Measurements from ENCODE around the gene BAG5. TPM values are rescaled to one million over a fixed set of nuclear protein-coding genes. Genes with fewer than 3 reads are reported as not detected.

BAG5 gene
- total RNA-seq, 1 donor from 2014 or later: 28.8 TPM

GRCh38 chr14:103510724-103511693 is 51.4 kb downstream of the BAG5 start:
- H3K4me3 Mint-ChIP-seq: no peak overlapping the region
- POLR2A ChIA-PET: interaction anchor here (0.6 kb wide), 1 partner anchor 88 kb away, joined by 3 read pairs; no protein-coding TSS in a partner anchor
- H3K27ac Mint-ChIP-seq: no peak overlapping the region

GRCh38 chr14:103509864-103510723 is 52.4 kb downstream of the BAG5 start:
- TF ChIP-seq, protein P1, sequence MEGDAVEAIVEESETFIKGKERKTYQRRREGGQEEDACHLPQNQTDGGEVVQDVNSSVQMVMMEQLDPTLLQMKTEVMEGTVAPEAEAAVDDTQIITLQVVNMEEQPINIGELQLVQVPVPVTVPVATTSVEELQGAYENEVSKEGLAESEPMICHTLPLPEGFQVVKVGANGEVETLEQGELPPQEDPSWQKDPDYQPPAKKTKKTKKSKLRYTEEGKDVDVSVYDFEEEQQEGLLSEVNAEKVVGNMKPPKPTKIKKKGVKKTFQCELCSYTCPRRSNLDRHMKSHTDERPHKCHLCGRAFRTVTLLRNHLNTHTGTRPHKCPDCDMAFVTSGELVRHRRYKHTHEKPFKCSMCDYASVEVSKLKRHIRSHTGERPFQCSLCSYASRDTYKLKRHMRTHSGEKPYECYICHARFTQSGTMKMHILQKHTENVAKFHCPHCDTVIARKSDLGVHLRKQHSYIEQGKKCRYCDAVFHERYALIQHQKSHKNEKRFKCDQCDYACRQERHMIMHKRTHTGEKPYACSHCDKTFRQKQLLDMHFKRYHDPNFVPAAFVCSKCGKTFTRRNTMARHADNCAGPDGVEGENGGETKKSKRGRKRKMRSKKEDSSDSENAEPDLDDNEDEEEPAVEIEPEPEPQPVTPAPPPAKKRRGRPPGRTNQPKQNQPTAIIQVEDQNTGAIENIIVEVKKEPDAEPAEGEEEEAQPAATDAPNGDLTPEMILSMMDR (IDR thresholded peaks at IDR 0.05): no peak
- peaks cover 32% of the 10 kb centered on the region for H3K36me3 Mint-ChIP-seq (ENCODE audit: low read depth)
- no peak overlapping the region for H3K4me3 Mint-ChIP-seq
- H3K4me1 Mint-ChIP-seq: peaks cover 3% of the 10 kb centered on the region
- H3K9me3 Mint-ChIP-seq: no peaks in the 10 kb centered on the region
- ATAC-seq (ENCODE audit: low read depth): no peak
- POLR2A ChIA-PET: interaction anchor here (0.6 kb wide), 1 partner anchor 87 kb away, joined by 3 read pairs; no protein-coding TSS in a partner anchor
- intact Hi-C loops (cut with micrococcal nuclease): no loop called here
- H3K27me3 Mint-ChIP-seq: no peaks in the 10 kb centered on the region
- H3K27ac Mint-ChIP-seq: peak overlapping the region; percentile 6
- CTCF ChIA-PET: no interaction called here
- no peak for DNase-seq

More at GRCh38 chr14:103510724-103511693, 51.4 kb downstream of the BAG5 start:
- CTCF ChIA-PET: no interaction called here
- TF ChIP-seq, protein P1 (IDR thresholded peaks at IDR 0.05): no peak
- intact Hi-C loops (cut with micrococcal nuclease): no loop called here
- H3K4me1 Mint-ChIP-seq: peaks cover 3% of the 10 kb centered on the region
- ATAC-seq (ENCODE audit: low read depth) (no peak), DNase-seq (no peak)
- H3K27me3 Mint-ChIP-seq: no peaks in the 10 kb centered on the region
- no peaks in the 10 kb centered on the region for H3K9me3 Mint-ChIP-seq
- H3K36me3 Mint-ChIP-seq (ENCODE audit: low read depth): peaks cover 25% of the 10 kb centered on the region

DNA sequence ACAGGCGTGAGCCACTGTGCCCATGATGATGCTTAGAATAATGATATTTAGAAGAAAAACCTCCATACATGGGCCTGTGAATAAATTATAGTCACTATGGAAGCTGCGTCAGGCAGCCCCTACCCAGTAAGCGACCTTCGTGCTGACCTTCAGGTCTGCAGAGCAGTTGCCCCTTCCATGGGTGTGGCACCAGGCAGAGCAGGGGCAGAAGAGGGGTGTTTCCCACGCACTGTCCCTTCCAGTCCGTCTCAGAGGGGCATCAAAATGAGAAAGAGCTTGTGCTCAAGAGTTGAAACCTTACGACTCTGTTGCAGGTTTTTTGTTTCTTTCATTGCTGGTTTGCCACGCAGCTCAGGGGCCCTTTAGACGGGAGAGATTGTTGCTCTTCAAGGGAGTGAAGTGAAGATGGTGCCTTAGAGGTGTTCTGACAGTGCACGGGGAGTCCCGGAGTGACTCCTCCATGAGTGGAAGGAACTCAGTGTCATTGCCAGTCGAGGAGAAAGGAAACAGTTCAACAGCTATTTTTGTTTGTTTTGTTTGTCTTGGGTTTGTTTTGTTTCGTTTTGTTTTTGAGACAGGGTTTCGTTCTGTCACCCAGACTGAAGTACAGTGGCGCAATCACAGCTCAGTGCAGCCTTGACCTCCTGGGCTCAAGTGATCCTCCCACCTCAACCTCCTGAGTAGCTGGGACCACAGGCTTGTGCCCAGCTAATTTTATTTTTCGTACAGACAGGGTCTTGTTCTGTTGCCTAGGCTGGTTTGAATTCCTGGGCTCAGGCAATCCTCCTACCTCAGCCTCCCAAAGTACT is 53.7 kb downstream of the BAG5 start:
- H3K27ac Mint-ChIP-seq: no peak overlapping the region
- DNase-seq: no peak
- H3K36me3 Mint-ChIP-seq (ENCODE audit: low read depth): peaks cover 44% of the 10 kb centered on the region
- no peaks in the 10 kb centered on the region for H3K27me3 Mint-ChIP-seq
- H3K4me1 Mint-ChIP-seq: peaks cover 3% of the 10 kb centered on the region
- no peak for ATAC-seq (ENCODE audit: low read depth)
- intact Hi-C loops (cut with micrococcal nuclease): no loop called here
- TF ChIP-seq, protein P1 (IDR thresholded peaks at IDR 0.05): no peak
- H3K9me3 Mint-ChIP-seq: no peaks in the 10 kb centered on the region
- POLR2A ChIA-PET: no interaction called here
- CTCF ChIA-PET: interaction anchor here (0.9 kb wide), 1 partner anchor 10 kb away, joined by 5 read pairs; no protein-coding TSS in a partner anchor
- no peak overlapping the region for H3K4me3 Mint-ChIP-seq

DNA sequence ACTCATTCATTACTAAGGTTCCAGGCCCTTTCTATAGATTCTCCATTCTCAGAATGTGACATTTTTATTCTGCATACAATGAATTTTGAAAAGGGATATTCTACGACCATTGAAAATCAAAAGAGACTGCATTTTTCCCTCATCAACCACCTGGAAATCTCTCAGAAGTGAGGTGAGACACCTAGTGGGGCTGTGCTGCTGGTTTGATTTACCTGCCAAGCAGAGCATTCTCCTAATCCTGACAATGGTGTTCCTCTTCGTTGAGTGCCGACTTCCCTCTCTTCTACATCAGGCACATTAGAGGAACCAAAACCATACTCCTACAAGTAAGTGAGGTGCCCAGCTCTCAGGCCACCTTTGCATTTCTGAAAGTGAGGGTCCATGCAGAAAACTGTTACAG is 54.7 kb downstream of the BAG5 start:
- TF ChIP-seq, protein P1 (IDR thresholded peaks at IDR 0.05): no peak
- H3K27ac Mint-ChIP-seq: no peak overlapping the region
- no peaks in the 10 kb centered on the region for H3K27me3 Mint-ChIP-seq
- ATAC-seq (ENCODE audit: low read depth) (no peak), DNase-seq (no peak)
- H3K36me3 Mint-ChIP-seq (ENCODE audit: low read depth): peaks cover 52% of the 10 kb centered on the region
- ChIA-PET POLR2A (no interaction called here), CTCF (no interaction called here)
- no peak overlapping the region for H3K4me3 Mint-ChIP-seq
- H3K4me1 Mint-ChIP-seq: peaks cover 3% of the 10 kb centered on the region
- no peaks in the 10 kb centered on the region for H3K9me3 Mint-ChIP-seq
- intact Hi-C loops (cut with micrococcal nuclease): no loop called here

Other genes with a start within 250 kb of the BAG5 start
- 234 and 274 TPM in 2 replicates for gene EIF5, start 228.4 kb downstream of the BAG5 start, total RNA-seq
- 97.1 and 110 TPM in 2 replicates for gene MARK3, start 177.2 kb downstream of the BAG5 start, total RNA-seq
- 8.6 and 12.0 TPM in 2 replicates for gene CKB, start 39.8 kb downstream of the BAG5 start, total RNA-seq
- 19.4 and 21.8 TPM in 2 replicates for gene TRMT61A, start 33.5 kb downstream of the BAG5 start, total RNA-seq
- 28.4 and 28.8 TPM in 2 replicates for gene COA8, start 303 bp upstream of the BAG5 start, total RNA-seq
- 126 and 153 TPM in 2 replicates for gene KLC1, start 66.6 kb upstream of the BAG5 start, total RNA-seq
- gene XRCC3, start 152.8 kb upstream of the BAG5 start, total RNA-seq: 23.5 and 26.0 TPM in 2 replicates
- gene ZFYVE21, start 153.2 kb upstream of the BAG5 start, total RNA-seq: 12.4 and 16.7 TPM in 2 replicates